H9 (cell line): ENCODE data around the gene ANKRD44. TPM values are rescaled to one million over a fixed set of nuclear protein-coding genes. Genes with fewer than 3 reads are reported as not detected.
A peak's percentile ranks its signal among the peaks of the same experiment; 100 is the strongest.

Experiments
- DNase-seq: peaks from one replicate; pipeline ENCODE4 v3.0.0-alpha.2; 2017
- H2AFZ ChIP-seq: one replicate; pipeline ENCODE4 v1.6.1; 2013; ENCODE audit warnings: mild to moderate bottlenecking, low read length, control low read depth, moderate library complexity
- H2AK5ac ChIP-seq: 2 replicates; pipeline ENCODE4 v1.6.1; 2013; ENCODE audit warnings: low read length, control low read depth, mixed read lengths; ENCODE audit not compliant: insufficient read length
- H2BK120ac ChIP-seq: one replicate; pipeline ENCODE4 v1.6.1; 2013; ENCODE audit warnings: low read depth, mild to moderate bottlenecking, low read length, control low read depth, inconsistent platforms; ENCODE audit not compliant: poor library complexity, severe bottlenecking
- H2BK12ac ChIP-seq: 2 replicates; pipeline ENCODE4 v1.6.1; 2013; ENCODE audit warnings: low read length, control low read depth, mixed read lengths, low read depth; ENCODE audit not compliant: insufficient read length
- H2BK15ac ChIP-seq: 2 replicates; pipeline ENCODE4 v1.6.1; 2013; ENCODE audit warnings: low read depth, low read length, control low read depth
- H2BK20ac ChIP-seq: one replicate; pipeline ENCODE4 v1.6.1; 2013; ENCODE audit warnings: low read depth, mild to moderate bottlenecking, low read length, control low read depth, inconsistent platforms; ENCODE audit not compliant: poor library complexity, severe bottlenecking
- H2BK5ac ChIP-seq: 2 replicates; pipeline ENCODE4 v1.6.1; 2013; ENCODE audit warnings: low read length, control low read depth, mixed read lengths; ENCODE audit not compliant: insufficient read length
- H3K14ac ChIP-seq: 2 replicates; pipeline ENCODE4 v1.6.1; 2013; ENCODE audit warnings: low read length, control low read depth; ENCODE audit not compliant: insufficient read depth
- H3K18ac ChIP-seq: 2 replicates; pipeline ENCODE4 v1.6.1; 2013; ENCODE audit warnings: low read depth, mild to moderate bottlenecking, mixed read lengths, low read length, control low read depth; ENCODE audit not compliant: insufficient read length
- H3K23ac ChIP-seq: 2 replicates; pipeline ENCODE4 v1.6.1; 2013; ENCODE audit warnings: low read length, control low read depth, mixed read lengths, low read depth; ENCODE audit not compliant: insufficient read length
- H3K23me2 ChIP-seq: 2 replicates; pipeline ENCODE4 v1.6.1; 2013; ENCODE audit warnings: low read depth, mild to moderate bottlenecking, mixed read lengths, low read length, control low read depth; ENCODE audit not compliant: insufficient read length, poor library complexity, severe bottlenecking
- H3K27ac ChIP-seq: 2 replicates; pipeline ENCODE4 v1.5.1; 2013; ENCODE audit warnings: low read length, control low read depth, mixed read lengths, low read depth; ENCODE audit not compliant: insufficient read length
- H3K27me3 ChIP-seq: 2 replicates; pipeline ENCODE4 v1.6.1; 2013; ENCODE audit warnings: low read length, control low read depth, inconsistent platforms; ENCODE audit not compliant: insufficient read depth
- H3K4ac ChIP-seq: 2 replicates; pipeline ENCODE4 v1.6.1; 2013; ENCODE audit warnings: low read depth, mild to moderate bottlenecking, control low read depth, inconsistent platforms, low read length, moderate library complexity
- H3K4me1 ChIP-seq: 2 replicates; pipeline ENCODE4 v1.6.1; 2013; ENCODE audit warnings: low read length, control low read depth, inconsistent platforms; ENCODE audit not compliant: insufficient read depth
- H3K4me2 ChIP-seq: 2 replicates; pipeline ENCODE4 v1.6.1; 2013; ENCODE audit warnings: low read length, control low read depth, mixed read lengths; ENCODE audit not compliant: insufficient read length, insufficient read depth
- H3K56ac ChIP-seq: 2 replicates; pipeline ENCODE4 v1.6.1; 2013; ENCODE audit warnings: low read depth, mild to moderate bottlenecking, mixed read lengths, low read length, control low read depth; ENCODE audit not compliant: insufficient read length
- H3K79me1 ChIP-seq: 2 replicates; pipeline ENCODE4 v1.6.1; 2013; ENCODE audit warnings: low read depth, mild to moderate bottlenecking, moderate library complexity, low read length, control low read depth, inconsistent platforms; ENCODE audit not compliant: insufficient read depth, poor library complexity, severe bottlenecking
- H3K79me2 ChIP-seq: 2 replicates; pipeline ENCODE4 v1.6.1; 2013; ENCODE audit warnings: low read length, control low read depth, inconsistent platforms; ENCODE audit not compliant: insufficient read depth
- H3K9ac ChIP-seq: 2 replicates; pipeline ENCODE4 v1.6.1; 2013; ENCODE audit warnings: low read length, control low read depth, mixed read lengths; ENCODE audit not compliant: insufficient read length; ENCODE audit errors: extremely low read depth
- H3K9me3 ChIP-seq: one replicate; pipeline ENCODE4 v1.6.1; 2013; ENCODE audit warnings: low read depth, low read length, inconsistent platforms; ENCODE audit not compliant: control insufficient read depth
- H3T11ph ChIP-seq: one replicate; pipeline ENCODE4 v1.6.1; 2013; ENCODE audit warnings: mild to moderate bottlenecking, low read length, control low read depth, inconsistent platforms
- H4K20me1 ChIP-seq: one replicate; pipeline ENCODE4 v1.6.1; 2013; ENCODE audit not compliant: control insufficient read depth, insufficient read length, insufficient read depth
- H4K5ac ChIP-seq: 2 replicates; pipeline ENCODE4 v1.6.1; 2013; ENCODE audit warnings: low read depth, mild to moderate bottlenecking, mixed read lengths, low read length, control low read depth; ENCODE audit not compliant: insufficient read length
- H4K8ac ChIP-seq: replicated peaks from 2 replicates; pipeline ENCODE4 v1.6.1; 2013; ENCODE audit warnings: low read length, control low read depth, mixed read lengths, low read depth; ENCODE audit not compliant: insufficient read length
- H4K91ac ChIP-seq: 2 replicates; pipeline ENCODE4 v1.6.1; 2013; ENCODE audit warnings: low read depth, mild to moderate bottlenecking, moderate library complexity, mixed read lengths, low read length, control low read depth; ENCODE audit not compliant: insufficient read length
- H3K27ac Mint-ChIP-seq, 3 experiments: 2 replicates in 2 of 3; 3 replicates in 1 of 3; pipeline ENCODE4 v1.8.0; 2020 to 2021; ENCODE audit warnings: mixed read lengths in 3 of 3, mild to moderate bottlenecking in 1 of 3, moderate library complexity in 1 of 3
- H3K27me3 Mint-ChIP-seq: 2 replicates; pipeline ENCODE4 v1.8.0; 2021; ENCODE audit warnings: low read depth, mild to moderate bottlenecking, moderate library complexity, mixed read lengths
- H3K36me3 Mint-ChIP-seq, 3 experiments: 2 replicates in 2 of 3; 3 replicates in 1 of 3; pipeline ENCODE4 v1.8.0; 2020 to 2021; ENCODE audit warnings: low read depth in 3 of 3, mixed read lengths in 3 of 3; ENCODE audit not compliant: insufficient read depth in 1 of 3
- H3K4me1 Mint-ChIP-seq, 2 experiments: 2 replicates each; pipeline ENCODE4 v1.8.0; 2020; ENCODE audit warnings: mixed read lengths in 2 of 2
- H3K4me3 Mint-ChIP-seq, 2 experiments: 2 replicates in 1 of 2; 3 replicates in 1 of 2; pipeline ENCODE4 v1.8.0; 2020 to 2021; ENCODE audit warnings: mild to moderate bottlenecking in 2 of 2, mixed read lengths in 2 of 2, moderate library complexity in 1 of 2
- H3K9me3 Mint-ChIP-seq, 2 experiments: 2 replicates in 1 of 2; 3 replicates in 1 of 2; pipeline ENCODE4 v1.8.0; 2020; ENCODE audit warnings: mild to moderate bottlenecking in 2 of 2, mixed read lengths in 2 of 2, moderate library complexity in 1 of 2
- WGBS: extraction: QIAGEN DNeasy Blood & Tissue Kit; methylation state at CpG from one replicate; pipeline ENCODE4 v1.1.7; 2013; ENCODE audit warnings: missing lambda C conversion rate, low lambda C conversion rate, mixed read lengths; ENCODE audit not compliant: insufficient read length; ENCODE audit errors: extremely low coverage; 5-methylcytosine and 5-hydroxymethylcytosine counted together
- total RNA-seq: library from RNA; stranded (reverse); gene quantifications from 2 replicates; pipeline ENCODE4 v1.2.1, GENCODE V29; 2021
- TF ChIP-seq, protein P1 (sequence below): fragments of 200-600 bp; sonication (generic); conservative IDR thresholded peaks from 3 replicates; pipeline ENCODE4 v1.8.0; 2021; ENCODE audit warnings: antibody characterized with exemption, mild to moderate bottlenecking

ANKRD44 gene
- total RNA-seq, 1 experiment from 2014 or later, result 1.9 TPM

DNA sequence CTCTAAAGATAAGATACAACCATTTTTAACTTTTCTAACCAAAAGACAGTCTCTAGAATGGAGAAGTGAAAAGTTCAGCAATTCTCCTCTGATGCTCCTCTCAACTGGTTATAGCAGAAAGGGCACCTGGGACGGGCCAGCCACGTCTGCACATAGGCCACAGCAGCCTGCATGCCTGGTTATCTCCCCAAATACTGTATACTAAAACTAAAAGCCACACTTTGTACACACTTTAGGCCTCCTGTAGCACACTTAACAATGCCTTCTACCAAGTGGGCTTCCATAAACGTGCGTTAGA is 179.1 kb downstream of the ANKRD44 start:
- Histone ChIP-seq H3K18ac (no peak overlapping the region), H2BK20ac (no peak overlapping the region), H3K4me1 (no peaks in the 10 kb centered on the region; the same call in 1 of the 2 replicates), H3T11ph (no peak overlapping the region), H3K23me2 (no peaks in the 10 kb centered on the region), H4K91ac (no peak overlapping the region), H2BK12ac (no peak overlapping the region), H3K27me3 (no peaks in the 10 kb centered on the region), H3K9me3 (no peaks in the 10 kb centered on the region), H2AK5ac (no peak overlapping the region), H3K9ac (no peak overlapping the region), H2BK120ac (no peak overlapping the region), H2AFZ (no peak overlapping the region), H4K8ac (no peak overlapping the region), H4K5ac (no peak overlapping the region), H3K23ac (no peak overlapping the region), H3K27ac (no peak overlapping the region), H3K56ac (no peak overlapping the region), H3K79me2 (no peaks in the 10 kb centered on the region), H2BK15ac (no peak overlapping the region), H3K14ac (no peak overlapping the region), H3K4ac (no peak overlapping the region), H2BK5ac (no peak overlapping the region), H3K4me2 (no peak overlapping the region), H3K79me1 (no peaks in the 10 kb centered on the region), H4K20me1 (no peaks in the 10 kb centered on the region)
- TF ChIP-seq, protein P1, sequence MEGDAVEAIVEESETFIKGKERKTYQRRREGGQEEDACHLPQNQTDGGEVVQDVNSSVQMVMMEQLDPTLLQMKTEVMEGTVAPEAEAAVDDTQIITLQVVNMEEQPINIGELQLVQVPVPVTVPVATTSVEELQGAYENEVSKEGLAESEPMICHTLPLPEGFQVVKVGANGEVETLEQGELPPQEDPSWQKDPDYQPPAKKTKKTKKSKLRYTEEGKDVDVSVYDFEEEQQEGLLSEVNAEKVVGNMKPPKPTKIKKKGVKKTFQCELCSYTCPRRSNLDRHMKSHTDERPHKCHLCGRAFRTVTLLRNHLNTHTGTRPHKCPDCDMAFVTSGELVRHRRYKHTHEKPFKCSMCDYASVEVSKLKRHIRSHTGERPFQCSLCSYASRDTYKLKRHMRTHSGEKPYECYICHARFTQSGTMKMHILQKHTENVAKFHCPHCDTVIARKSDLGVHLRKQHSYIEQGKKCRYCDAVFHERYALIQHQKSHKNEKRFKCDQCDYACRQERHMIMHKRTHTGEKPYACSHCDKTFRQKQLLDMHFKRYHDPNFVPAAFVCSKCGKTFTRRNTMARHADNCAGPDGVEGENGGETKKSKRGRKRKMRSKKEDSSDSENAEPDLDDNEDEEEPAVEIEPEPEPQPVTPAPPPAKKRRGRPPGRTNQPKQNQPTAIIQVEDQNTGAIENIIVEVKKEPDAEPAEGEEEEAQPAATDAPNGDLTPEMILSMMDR, result no peak
- Mint-ChIP-seq H3K27me3 (no peaks in the 10 kb centered on the region; the same call in 1 of the 2 replicates), H3K9me3 (peaks cover 0 to 2% of the 10 kb centered on the region in 2 experiments; a peak in 1 of 5 replicates), H3K36me3 (no peaks in the 10 kb centered on the region; a peak in 1 of 7 replicates), H3K4me1 (peaks cover 7% of the 10 kb centered on the region in 2 experiments), H3K27ac (peak overlapping the region in 1 of 3 experiments; percentile 36; a peak in 1 of 7 replicates), H3K4me3 (no peak overlapping the region)
- no peak for DNase-seq
- no CpG with 5 or more reads among the region's 4 CpGs for WGBS
